Measurements from ENCODE around the gene AKT2.
"Not testable (repeated sequence)": the region's sequence is repeated elsewhere in the genome, so short reads cannot be mapped to it uniquely, and the experiment has no call there.

Gene AKT2

DNA sequence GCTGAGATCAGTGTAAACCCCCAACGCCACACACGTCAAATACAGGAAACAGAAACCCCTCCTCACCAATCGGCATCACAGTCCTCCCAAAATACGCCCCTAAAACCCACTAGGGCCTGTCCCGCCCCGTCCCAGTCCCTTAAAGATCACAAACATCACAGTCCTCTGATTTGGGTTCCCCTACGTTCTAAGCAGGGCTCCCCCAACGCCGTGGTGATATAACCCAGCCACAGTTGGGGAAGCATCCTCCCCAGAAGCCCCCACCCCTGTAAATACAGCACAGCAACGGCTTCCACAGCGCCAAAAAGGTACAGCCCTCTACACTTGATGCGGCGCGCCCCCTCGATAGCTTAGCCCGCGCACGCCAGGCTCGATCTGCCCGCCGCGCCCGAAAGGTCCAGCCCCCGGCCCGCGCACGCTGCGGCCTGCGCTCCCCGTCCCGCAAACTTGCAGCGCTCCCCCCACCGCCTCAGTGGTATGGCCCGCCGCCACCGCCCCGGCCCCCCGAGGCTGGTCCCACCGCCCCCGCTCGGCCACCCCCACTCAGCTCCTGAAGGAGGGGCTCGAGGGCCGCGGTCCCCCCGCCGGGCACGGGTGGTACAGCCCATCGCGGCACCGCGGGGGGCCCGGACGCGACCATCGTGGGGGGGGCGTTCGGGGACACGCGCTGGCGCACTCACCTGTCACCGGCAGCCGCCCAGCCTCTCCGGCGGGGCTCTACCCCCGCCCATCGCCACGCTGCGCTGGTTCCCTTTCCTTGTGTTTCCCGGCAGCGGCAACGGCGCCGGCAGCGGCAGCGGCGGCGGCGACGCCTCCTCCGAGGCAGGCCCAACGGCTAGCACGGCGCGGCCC is at the start of gene AKT2:
Gene AKT2 (minus strand): TSS at position 845 of the 852 bp plus-strand sequence. CDS start 20,078 bp downstream, outside the sequence.
- DNase-seq: peak; percentile 8

DNA sequence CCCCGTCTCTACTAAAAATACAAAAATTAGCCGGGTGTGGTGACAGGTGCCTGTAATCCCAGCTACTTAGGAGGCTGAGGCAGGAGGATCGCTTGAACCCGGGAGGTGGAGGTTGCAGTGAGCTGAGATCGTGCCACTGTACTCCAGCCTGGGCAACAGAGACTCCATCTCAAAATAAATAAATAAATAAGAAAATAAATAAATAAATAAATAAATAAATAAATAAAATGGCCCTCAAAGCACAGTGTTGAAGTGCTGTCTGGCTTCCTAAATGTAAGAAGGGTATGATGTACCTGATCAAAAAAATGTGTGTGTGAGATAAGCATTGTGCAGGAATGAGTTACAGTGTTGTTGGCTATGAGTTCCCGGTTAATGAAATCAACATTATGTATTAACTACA is 47.9 kb upstream of the AKT2 start:
- not testable (repeated sequence) for DNase-seq

GRCh38 chr19:40332669-40333068 is 47.5 kb upstream of the AKT2 start:
- DNase-seq: no peak

DNA sequence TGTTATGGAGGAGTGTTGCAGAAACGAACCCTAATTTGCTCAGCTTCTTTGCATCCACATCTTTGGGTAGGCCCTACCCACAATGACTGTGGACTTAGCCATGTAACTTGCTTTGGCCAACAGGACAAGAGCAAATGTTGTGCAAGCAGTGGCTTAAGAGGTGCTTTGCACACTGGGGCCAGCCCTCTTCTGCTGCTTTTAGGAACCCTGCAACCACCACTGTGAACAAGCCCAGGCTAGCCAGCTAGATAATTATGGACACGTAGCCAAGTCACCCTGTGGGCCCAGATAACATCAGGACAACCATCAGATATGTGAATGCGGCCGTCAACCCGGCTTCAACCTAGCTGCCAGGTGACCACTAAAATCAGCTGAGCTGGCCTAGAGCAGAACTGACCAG is 45.9 kb upstream of the AKT2 start:
- DNase-seq: no peak

- no peak for DNase-seq
Measured at GRCh38 chr19:40326201-40326600, 41.1 kb upstream of the AKT2 start.

- DNase-seq: no peak
Measured at GRCh38 chr19:40323705-40324104, 38.6 kb upstream of the AKT2 start.

- no peak for DNase-seq
Measured at GRCh38 chr19:40322951-40323615, 37.9 kb upstream of the AKT2 start.

DNA sequence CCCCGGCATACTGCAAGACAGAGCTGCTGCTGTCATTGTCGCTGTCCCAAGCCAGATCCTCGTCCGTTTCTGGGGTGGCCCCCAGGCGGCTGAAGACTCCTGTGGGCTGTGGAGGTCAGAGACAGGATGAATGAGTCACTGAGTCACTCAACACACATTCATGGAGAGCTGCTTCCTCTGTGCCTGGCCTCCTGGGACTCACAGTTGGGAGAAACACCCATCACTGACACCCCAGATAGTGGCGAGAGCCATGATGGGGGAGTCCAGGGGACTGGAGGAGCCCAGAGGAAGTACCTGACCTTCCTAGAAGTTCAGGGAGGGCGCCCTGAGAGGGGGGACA is 37.1 kb upstream of the AKT2 start:
- no peak for DNase-seq

DNA sequence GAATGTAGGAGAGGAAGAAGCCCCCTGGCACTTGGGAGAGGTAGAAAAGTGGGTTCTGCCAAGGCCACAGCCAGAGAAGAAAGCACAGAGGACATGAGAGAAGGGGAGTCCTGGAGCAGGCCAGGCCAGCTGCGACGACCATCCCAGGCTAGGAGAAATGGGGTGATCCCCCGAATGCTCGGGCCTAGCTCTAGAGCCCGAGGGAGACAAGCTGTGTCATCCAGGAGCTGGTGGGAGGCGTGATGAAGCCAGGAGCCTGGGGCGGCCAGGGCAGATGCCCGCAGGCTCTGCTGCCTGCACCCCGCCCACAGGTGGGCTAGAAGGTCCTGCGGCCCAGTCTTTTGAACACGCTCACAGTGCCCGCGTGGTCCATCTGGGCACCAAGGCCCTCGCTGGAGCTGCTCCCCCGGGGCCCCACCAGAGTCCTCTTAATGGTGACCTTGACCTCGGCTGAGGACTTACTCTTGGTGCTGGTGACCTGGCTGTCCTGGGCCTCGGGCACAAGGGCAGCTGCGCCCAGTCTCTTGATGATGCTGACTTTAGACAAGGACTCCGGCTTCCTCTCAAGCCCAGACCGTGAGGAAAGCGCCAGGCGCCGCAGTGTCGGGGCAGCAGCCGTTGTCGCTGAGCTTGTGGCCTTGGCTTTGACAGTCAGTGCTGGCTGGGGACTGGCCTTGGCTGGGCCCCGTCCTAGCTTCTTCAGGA is 36.6 kb upstream of the AKT2 start:
- no peak for DNase-seq

- DNase-seq: no peak
Measured at GRCh38 chr19:40321076-40321475, 35.9 kb upstream of the AKT2 start.

GRCh38 chr19:40320558-40320935 is 35.4 kb upstream of the AKT2 start:
- no peak for DNase-seq

- no peak for DNase-seq
Measured at GRCh38 chr19:40317338-40317737, 32.2 kb upstream of the AKT2 start.

DNA sequence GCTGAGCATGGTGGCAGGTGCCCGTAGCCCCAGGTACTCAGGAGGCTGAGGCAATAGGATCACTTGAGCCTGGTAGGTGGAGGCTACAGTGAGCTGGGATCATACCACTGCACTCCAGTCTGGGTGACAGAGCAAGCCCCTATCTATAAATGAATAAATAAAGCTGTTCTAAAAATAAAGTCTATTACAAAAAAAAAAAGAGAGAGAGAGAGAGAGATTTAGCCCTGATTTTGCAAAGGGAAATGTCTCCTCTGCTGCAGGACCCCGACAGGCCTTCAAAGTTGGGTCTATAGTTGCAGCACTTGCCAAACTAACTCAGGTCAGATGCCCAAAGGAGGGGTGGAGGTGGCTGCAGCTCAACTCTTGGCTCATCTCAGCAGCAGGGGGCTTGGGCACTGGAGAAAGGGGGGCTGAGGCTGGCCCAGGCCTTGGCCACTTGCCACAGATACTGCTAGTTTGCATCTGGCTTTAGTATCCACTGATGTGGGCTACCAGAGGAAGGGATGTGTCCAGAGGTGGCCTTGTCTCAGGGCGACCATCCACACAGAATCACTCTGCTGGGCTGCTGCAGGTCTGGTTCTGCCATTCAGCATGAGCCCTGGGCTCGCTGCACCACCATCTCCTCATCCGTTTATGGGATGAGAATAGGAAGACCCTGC is 30.8 kb upstream of the AKT2 start:
- no peak for DNase-seq

DNA sequence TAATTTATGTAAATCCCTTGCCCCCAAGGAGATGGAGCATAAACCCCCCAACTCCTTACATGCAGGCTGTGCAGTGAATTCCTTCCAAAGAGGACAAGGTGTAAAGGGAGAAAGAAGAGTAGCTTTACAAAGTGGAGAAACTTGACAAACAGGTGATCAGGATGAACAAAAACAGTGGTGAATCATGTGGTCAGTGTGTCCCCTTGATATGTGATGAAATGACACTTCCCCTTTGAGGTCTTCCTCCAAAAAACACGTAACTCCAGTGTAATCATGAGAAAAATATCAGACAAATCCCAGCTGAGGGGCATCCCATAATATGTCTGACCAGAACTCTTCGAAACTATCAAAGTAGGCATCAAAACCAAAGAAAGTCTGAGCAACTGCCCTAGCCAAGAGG is 29.5 kb upstream of the AKT2 start:
- DNase-seq: no peak

GRCh38 chr19:40313229-40313983 is 28.3 kb upstream of the AKT2 start:
- no peak for DNase-seq

GRCh38 chr19:40312533-40312932 is 27.4 kb upstream of the AKT2 start:
- no peak for DNase-seq

GRCh38 chr19:40309666-40310065 is 24.5 kb upstream of the AKT2 start:
- DNase-seq: no peak

GRCh38 chr19:40305403-40305802 is 20.3 kb upstream of the AKT2 start:
- peak; percentile 44 for DNase-seq

- no peak for DNase-seq
Measured at GRCh38 chr19:40304306-40304705, 19.2 kb upstream of the AKT2 start.

DNA sequence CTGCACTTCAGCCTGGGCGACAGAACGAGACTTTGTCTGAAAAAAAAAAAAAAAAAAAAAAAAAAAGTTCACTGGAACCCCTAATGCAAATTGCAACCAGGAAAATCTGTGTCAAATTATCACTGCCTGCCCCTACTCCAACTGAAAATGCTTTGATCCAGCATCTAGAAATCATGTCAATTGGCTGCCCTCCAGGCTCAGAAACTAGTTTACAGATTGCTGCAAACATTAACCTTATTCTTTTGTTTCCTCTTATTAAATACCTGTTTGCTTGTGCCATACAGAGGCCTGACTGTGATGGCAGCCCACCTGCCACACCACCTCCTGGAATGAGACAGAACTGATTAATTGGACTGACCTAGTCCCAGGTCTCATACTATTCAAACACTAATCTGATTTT is 18.6 kb upstream of the AKT2 start:
- no peak for DNase-seq

DNA sequence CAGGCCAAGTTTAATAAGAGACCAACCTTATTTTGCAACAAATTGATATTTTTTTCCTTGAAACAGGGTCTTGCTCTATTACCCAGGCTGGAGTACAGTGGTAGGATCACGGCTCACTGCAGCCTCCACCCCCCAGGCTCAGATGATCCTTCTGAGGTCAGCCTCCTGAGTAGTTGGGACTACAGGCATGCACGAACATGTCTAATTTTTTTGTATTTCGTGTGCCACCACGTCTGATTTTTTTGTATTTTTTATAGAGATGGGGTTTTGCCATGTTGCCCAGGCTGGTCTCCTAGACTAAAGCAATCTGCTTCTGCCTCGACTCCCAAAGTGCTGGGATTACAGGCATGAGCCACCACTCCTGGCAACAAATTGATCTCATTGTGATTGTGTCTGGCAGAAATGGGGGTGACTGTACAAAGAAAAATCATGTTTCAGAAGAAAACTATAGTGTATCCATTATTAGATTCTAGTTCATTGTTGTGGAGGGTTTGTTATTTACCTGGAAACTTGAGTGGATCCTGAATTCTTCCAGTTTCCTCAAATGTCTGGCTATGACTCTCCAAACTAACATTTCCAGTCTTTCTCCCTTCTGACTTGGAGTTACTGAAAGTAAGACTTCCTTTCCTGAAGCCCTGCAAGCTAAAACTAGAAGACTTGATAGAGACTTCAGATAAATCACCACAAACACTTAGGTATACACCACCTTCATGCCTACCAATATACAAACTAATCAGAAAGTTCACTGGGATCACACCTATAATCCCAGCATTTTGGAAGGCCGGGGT is 17.3 kb upstream of the AKT2 start:
- DNase-seq: no peak

GRCh38 chr19:40300668-40301067 is 15.5 kb upstream of the AKT2 start:
- DNase-seq: no peak
